Measurements from ENCODE around the gene C20orf96. TPM values are rescaled to one million over a fixed set of nuclear protein-coding genes. Genes with fewer than 3 reads are reported as not detected.

C20orf96 gene
- total and polyA plus RNA-seq, 2 of the 4 experiments (the other 2 are of a cell fraction): 2.0 to 9.8 TPM

GRCh38 chr20:271069-271468, 19.5 kb downstream of the C20orf96 start:
- no peak overlapping the region for H2AK9ac ChIP-seq (replicated peaks; ENCODE audit: low read depth, low read length, poor library complexity)
- no TSS peak for BruUV-seq (replicated peaks)
- WGBS, 2 experiments (ENCODE audit: extremely low coverage in 2 of 2, insufficient read length in 1 of 2): 93% methylated on average over 3 of the region's 4 CpGs; no CpG with 5 or more reads in 1 of the 2 experiments
- H2AFZ ChIP-seq (replicated peaks; ENCODE audit: low read length, poor library complexity): no peak overlapping the region
- H3K56ac ChIP-seq (ENCODE audit: extremely low read depth, insufficient read depth, low read length): no peak overlapping the region
- no peak overlapping the region for H3K23ac ChIP-seq (ENCODE audit: low read depth, low read length)
- no peak overlapping the region for H3K9ac ChIP-seq (ENCODE audit: low read depth, low read length)
- H2BK20ac ChIP-seq (ENCODE audit: low read depth, low read length): no peak overlapping the region
- H2BK5ac ChIP-seq (ENCODE audit: low read depth, low read length, poor library complexity, severe bottlenecking): no peak overlapping the region
- no peak overlapping the region for H3K4ac ChIP-seq (ENCODE audit: low read depth, low read length)
- H3K18ac ChIP-seq (ENCODE audit: low read depth, low read length): no peak overlapping the region
- intact Hi-C loops (cut with micrococcal nuclease) (no loop called here), in situ Hi-C loops (cut with MboI; ENCODE audit: low sequenced_read_pairs) (no loop called here), dilution Hi-C loops (cut with HindIII; ENCODE audit: low sequenced_read_pairs, unreplicated experiment) (no loop called here)
- no peaks in the 10 kb centered on the region for H3K9me3 ChIP-seq (ENCODE audit: control insufficient read depth, insufficient read depth, low read length)
- TF ChIP-seq FOS (IDR thresholded peaks at IDR 0.05; ENCODE audit: low read depth, low read length): no peak
- TF ChIP-seq MAFK (IDR thresholded peaks at IDR 0.05; ENCODE audit: low read depth, low read length): no peak
- TF ChIP-seq, protein P1, sequence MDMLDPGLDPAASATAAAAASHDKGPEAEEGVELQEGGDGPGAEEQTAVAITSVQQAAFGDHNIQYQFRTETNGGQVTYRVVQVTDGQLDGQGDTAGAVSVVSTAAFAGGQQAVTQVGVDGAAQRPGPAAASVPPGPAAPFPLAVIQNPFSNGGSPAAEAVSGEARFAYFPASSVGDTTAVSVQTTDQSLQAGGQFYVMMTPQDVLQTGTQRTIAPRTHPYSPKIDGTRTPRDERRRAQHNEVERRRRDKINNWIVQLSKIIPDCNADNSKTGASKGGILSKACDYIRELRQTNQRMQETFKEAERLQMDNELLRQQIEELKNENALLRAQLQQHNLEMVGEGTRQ (IDR thresholded peaks at IDR 0.05; ENCODE audit: low read depth, low read length): no peak
- TF ChIP-seq RFX5 (IDR thresholded peaks at IDR 0.05; ENCODE audit: low read depth, low read length): no peak
- TF ChIP-seq MAZ (IDR thresholded peaks at IDR 0.05; ENCODE audit: borderline replicate concordance, low read depth, low read length): no peak
- TF ChIP-seq BHLHE40 (IDR thresholded peaks at IDR 0.05; ENCODE audit: low read depth, low read length): no peak
- TF ChIP-seq RAD21 (IDR thresholded peaks at IDR 0.05; ENCODE audit: low read length): no peak
- no peak for TF ChIP-seq CEBPB (IDR thresholded peaks at IDR 0.05; ENCODE audit: low read depth, low read length)
- H3K79me1 ChIP-seq (ENCODE audit: low read depth in 1 of 2, low read length in 2 of 2): no peaks in the 10 kb centered on the region
- ATAC-seq (ENCODE audit: low read depth) (no peak), DNase-seq (no peak)
- H4K91ac ChIP-seq (ENCODE audit: insufficient read depth, low read depth, low read length): no peak overlapping the region
- H3K9me1 ChIP-seq (ENCODE audit: insufficient read depth, low read length): no peaks in the 10 kb centered on the region; the same call in 1 of the 2 replicates
- H3K4me2 ChIP-seq (ENCODE audit: low read depth, low read length): no peak overlapping the region
- H3K4me1 ChIP-seq (ENCODE audit: control insufficient read depth, insufficient read depth, low read length): no peaks in the 10 kb centered on the region
- no peaks in the 10 kb centered on the region for H3K27me3 ChIP-seq (ENCODE audit: control insufficient read depth, insufficient read depth, low read length)
- H2BK15ac ChIP-seq (ENCODE audit: low read depth, low read length): no peak overlapping the region
- no peak overlapping the region for H2AK5ac ChIP-seq (ENCODE audit: low read depth, low read length)
- ChIA-PET CTCF (no interaction called here), POLR2A (ENCODE audit: unreplicated experiment) (no interaction called here)
- H2BK120ac ChIP-seq (ENCODE audit: low read depth, low read length): no peak overlapping the region
- H3K36me3 ChIP-seq (ENCODE audit: control insufficient read depth, insufficient read depth, low read length): peaks cover 8% of the 10 kb centered on the region
- no peak overlapping the region for H4K8ac ChIP-seq (ENCODE audit: low read depth in 2 of 2, low read length in 2 of 2)
- H3K27ac ChIP-seq (ENCODE audit: insufficient read depth, low read length): no peak overlapping the region
- H4K20me1 ChIP-seq (ENCODE audit: insufficient read depth, low read length): no peaks in the 10 kb centered on the region
- no peak overlapping the region for H3K4me3 ChIP-seq (ENCODE audit: insufficient read depth, low read depth, low read length)
- H3K14ac ChIP-seq (replicated peaks; ENCODE audit: low read depth, low read length): no peak overlapping the region
- no peak overlapping the region for H4K5ac ChIP-seq (ENCODE audit: low read depth, low read length)
